Gastroesophageal sphincter (tissue), 4 donors: ENCODE data around the gene WDFY3. TPM values are rescaled to one million over a fixed set of nuclear protein-coding genes. Genes with fewer than 3 reads are reported as not detected.

Source experiments
- ATAC-seq: fragments of 150-250 bp; one replicate; pipeline ENCODE4 v1.9.1; 2016; ENCODE audit warnings: mild to moderate bottlenecking, moderate library complexity
- H3K27ac ChIP-seq, 4 donors: fragments of 200-600 bp; sonication (generic) in 3 of 4; 1 replicate in 3 of 4; 2 replicates in 1 of 4; pipeline ENCODE4 v1.5.1; 2016 to 2019
- H3K27me3 ChIP-seq: fragments of 200-600 bp; sonication (generic); one replicate; pipeline ENCODE4 v1.5.1; 2019
- H3K36me3 ChIP-seq, 2 donors: fragments of 200-600 bp; sonication (generic); one replicate each; pipeline ENCODE4 v1.5.1; 2019; ENCODE audit warnings: control low read depth in 1 of 2
- H3K4me1 ChIP-seq, 3 donors: fragments of 200-600 bp; sonication (generic); 1 replicate in 2 of 3; 2 replicates in 1 of 3; pipeline ENCODE4 v1.5.1; 2016 to 2019; ENCODE audit warnings: control low read depth in 2 of 3
- H3K4me3 ChIP-seq, 2 donors: fragments of 200-600 bp; sonication (generic); one replicate each; pipeline ENCODE4 v1.5.1; 2019; ENCODE audit warnings: mild to moderate bottlenecking in 1 of 2, moderate library complexity in 1 of 2
- H3K9me3 ChIP-seq, 3 donors: fragments of 200-600 bp; sonication (generic); one replicate each; pipeline ENCODE4 v1.5.1; 2017 to 2019; ENCODE audit warnings: control low read depth in 2 of 3
- EP300 ChIP-seq: sonication (generic); formaldehyde crosslinking; IDR thresholded peaks from one replicate; pipeline ENCODE4 v1.6.1; 2017; ENCODE audit warnings: antibody characterized with exemption, mild to moderate bottlenecking
- POLR2A ChIP-seq, 2 donors: fragments of 450-650 bp; IDR thresholded peaks; one replicate each; pipeline ENCODE4 v1.6.1; 2017; ENCODE audit warnings: antibody characterized with exemption in 2 of 2, mild to moderate bottlenecking in 2 of 2, moderate library complexity in 1 of 2
- POLR2AphosphoS5 ChIP-seq: sonication (generic); formaldehyde crosslinking; IDR thresholded peaks from one replicate; pipeline ENCODE4 v1.6.1; 2017; ENCODE audit warnings: antibody characterized with exemption
- WGBS, 2 donors: methylation state at CpG; one replicate each; pipeline ENCODE4 v1.1.5; 2018; ENCODE audit warnings: low coverage in 1 of 2; 5-methylcytosine and 5-hydroxymethylcytosine counted together
- total RNA-seq, 4 donors: library from RNA; depleted of rRNA; stranded (reverse); fragments of >200 nt; gene quantifications; one replicate each; pipeline ENCODE4 v1.1.0, GENCODE V29; 2016
- TF ChIP-seq, protein P1 (sequence below), 4 experiments: fragments of 200-600 bp in 2 of 4; fragments of 450-650 bp in 2 of 4; sonication (generic) in 1 of 4; IDR thresholded peaks; one replicate each; pipeline ENCODE4 v1.5.1; 2017 to 2019; ENCODE audit warnings: antibody characterized with exemption in 4 of 4, mild to moderate bottlenecking in 2 of 4, moderate library complexity in 2 of 4

The WDFY3 gene
- total RNA-seq, 4 donors from 2014 or later, result 76.7 to 140 (median 90.1) TPM

DNA sequence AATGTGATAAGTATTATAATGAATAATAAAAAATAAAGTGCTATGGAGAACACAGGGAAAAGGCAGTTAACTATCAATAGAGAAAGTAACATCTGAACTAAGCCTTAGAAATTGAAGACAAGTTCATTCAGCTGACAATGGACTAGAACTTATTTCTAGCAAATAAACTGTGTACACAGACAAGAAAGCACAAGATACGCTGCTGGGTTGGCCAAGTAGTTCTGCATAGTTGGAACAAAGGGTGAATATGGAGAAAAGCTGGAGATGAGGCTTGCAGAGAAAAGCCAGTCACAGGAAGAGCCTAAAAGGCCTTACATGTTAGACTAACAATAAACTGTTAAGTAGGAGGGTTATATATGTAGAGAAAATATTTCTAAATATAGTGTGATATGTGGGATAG is 71.2 kb downstream of the WDFY3 start:
- no peak for ATAC-seq
- Histone ChIP-seq H3K4me1 (peaks cover 0 to 8% (median 0%) of the 10 kb centered on the region in 3 donors), H3K4me3 (no peak overlapping the region), H3K27ac (no peak overlapping the region), H3K36me3 (peaks cover 0 to 22% of the 10 kb centered on the region in 2 donors), H3K9me3 (no peaks in the 10 kb centered on the region), H3K27me3 (no peaks in the 10 kb centered on the region)
- 89 to 100% methylated on average over 1 of the region's 1 CpG for WGBS, 2 donors
- TF ChIP-seq EP300, result no peak
- TF ChIP-seq, protein P1, sequence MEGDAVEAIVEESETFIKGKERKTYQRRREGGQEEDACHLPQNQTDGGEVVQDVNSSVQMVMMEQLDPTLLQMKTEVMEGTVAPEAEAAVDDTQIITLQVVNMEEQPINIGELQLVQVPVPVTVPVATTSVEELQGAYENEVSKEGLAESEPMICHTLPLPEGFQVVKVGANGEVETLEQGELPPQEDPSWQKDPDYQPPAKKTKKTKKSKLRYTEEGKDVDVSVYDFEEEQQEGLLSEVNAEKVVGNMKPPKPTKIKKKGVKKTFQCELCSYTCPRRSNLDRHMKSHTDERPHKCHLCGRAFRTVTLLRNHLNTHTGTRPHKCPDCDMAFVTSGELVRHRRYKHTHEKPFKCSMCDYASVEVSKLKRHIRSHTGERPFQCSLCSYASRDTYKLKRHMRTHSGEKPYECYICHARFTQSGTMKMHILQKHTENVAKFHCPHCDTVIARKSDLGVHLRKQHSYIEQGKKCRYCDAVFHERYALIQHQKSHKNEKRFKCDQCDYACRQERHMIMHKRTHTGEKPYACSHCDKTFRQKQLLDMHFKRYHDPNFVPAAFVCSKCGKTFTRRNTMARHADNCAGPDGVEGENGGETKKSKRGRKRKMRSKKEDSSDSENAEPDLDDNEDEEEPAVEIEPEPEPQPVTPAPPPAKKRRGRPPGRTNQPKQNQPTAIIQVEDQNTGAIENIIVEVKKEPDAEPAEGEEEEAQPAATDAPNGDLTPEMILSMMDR (IDR thresholded peaks at IDR 0.05), result no peak
- TF ChIP-seq POLR2AphosphoS5, result no peak
- no peak for TF ChIP-seq POLR2A (IDR thresholded peaks at IDR 0.05)

DNA sequence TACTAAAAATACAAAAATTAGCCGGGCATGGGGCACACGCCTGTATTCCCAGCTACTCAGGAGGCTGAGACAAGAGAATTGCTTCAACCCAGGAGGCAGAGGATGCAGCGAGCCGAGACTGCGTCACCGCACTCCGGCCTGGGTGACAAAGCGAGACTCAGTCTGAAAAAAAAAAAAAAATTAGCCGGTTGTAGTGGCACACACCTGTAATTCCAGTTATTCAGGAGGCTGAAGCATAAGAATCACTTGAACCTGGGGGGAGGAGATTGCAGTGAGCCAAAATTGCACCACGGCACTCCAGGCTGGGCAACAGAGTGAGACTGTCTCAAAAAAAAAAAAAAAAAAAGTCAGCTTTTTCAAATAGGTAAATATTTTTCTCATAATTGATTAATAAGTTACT is 71.9 kb downstream of the WDFY3 start:
- Histone ChIP-seq H3K9me3 (no peaks in the 10 kb centered on the region), H3K4me1 (peaks cover 0 to 8% (median 0%) of the 10 kb centered on the region in 3 donors), H3K36me3 (peaks cover 0 to 26% of the 10 kb centered on the region in 2 donors), H3K4me3 (no peak overlapping the region), H3K27ac (no peak overlapping the region), H3K27me3 (no peaks in the 10 kb centered on the region)
- TF ChIP-seq POLR2AphosphoS5, result no peak
- TF ChIP-seq POLR2A (IDR thresholded peaks at IDR 0.05), result no peak
- no peak for TF ChIP-seq EP300
- TF ChIP-seq, protein P1 (IDR thresholded peaks at IDR 0.05), result no peak
- 93 to 100% methylated on average over 2 to 9 of the region's 10 CpGs for WGBS, 2 donors
- no peak for ATAC-seq

DNA sequence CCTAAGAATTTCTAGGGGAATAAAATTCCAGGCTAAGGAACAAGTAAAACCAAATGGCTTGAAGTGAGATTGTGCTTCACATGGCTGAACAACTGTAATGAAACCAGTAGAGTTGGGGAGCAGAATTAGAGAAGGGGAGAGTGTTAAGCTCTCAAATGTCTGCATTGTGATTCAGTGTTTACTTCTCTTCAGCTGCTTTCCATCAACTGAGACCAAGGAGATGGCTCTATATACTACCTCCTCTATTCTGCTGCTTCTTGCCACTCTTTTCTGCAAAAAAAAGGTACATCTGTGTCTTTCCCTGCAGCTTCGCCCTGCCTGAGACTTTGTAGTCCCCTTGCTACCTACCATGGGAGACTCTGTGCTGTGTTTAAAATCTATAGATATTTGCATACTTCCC is 73.5 kb downstream of the WDFY3 start:
- H3K27ac ChIP-seq, result no peak overlapping the region
- H3K4me3 ChIP-seq, result no peak overlapping the region
- ATAC-seq, result no peak
- WGBS, 2 donors, result 71 to 83% methylated on average over 1 of the region's 1 CpG
- peaks cover 0 to 8% (median 0%) of the 10 kb centered on the region in 3 donors for H3K4me1 ChIP-seq
- peaks cover 0 to 26% of the 10 kb centered on the region in 2 donors for H3K36me3 ChIP-seq
- H3K9me3 ChIP-seq, result no peaks in the 10 kb centered on the region
- TF ChIP-seq, protein P1 (IDR thresholded peaks at IDR 0.05), result no peak
- TF ChIP-seq EP300, result no peak
- TF ChIP-seq POLR2A (IDR thresholded peaks at IDR 0.05), result no peak
- no peak for TF ChIP-seq POLR2AphosphoS5
- no peaks in the 10 kb centered on the region for H3K27me3 ChIP-seq

DNA sequence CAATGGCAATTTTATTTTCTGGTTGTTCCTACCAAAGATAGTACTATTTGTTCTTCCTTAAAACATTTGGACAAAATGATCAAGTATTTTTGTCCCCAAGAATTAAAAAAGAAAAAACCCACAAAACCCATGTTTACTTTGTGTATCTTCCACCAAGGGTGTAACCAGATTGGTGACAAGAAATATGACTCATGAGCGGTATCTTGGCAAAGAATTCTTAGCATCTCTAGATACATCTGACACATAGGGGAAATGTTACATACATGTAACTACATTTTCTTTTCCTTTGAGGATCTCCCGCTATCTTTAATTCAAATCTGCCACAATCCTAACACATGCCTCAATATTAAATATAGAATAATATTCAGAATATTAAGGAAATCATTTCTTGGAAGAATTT is 78.7 kb downstream of the WDFY3 start:
- TF ChIP-seq, protein P1 (IDR thresholded peaks at IDR 0.05), result no peak
- TF ChIP-seq EP300, result no peak
- no peak for TF ChIP-seq POLR2A (IDR thresholded peaks at IDR 0.05)
- peaks cover 0 to 10% of the 10 kb centered on the region in 2 donors for H3K36me3 ChIP-seq
- H3K27me3 ChIP-seq, result no peaks in the 10 kb centered on the region
- H3K4me1 ChIP-seq, result peaks cover 0 to 12% (median 0%) of the 10 kb centered on the region in 3 donors
- no peak overlapping the region for H3K4me3 ChIP-seq
- no peak for ATAC-seq
- H3K27ac ChIP-seq, result peak overlapping the region in 1 of 4 donors; percentile 9
- 77 to 100% methylated on average over 2 of the region's 2 CpGs for WGBS, 2 donors
- no peaks in the 10 kb centered on the region for H3K9me3 ChIP-seq

DNA sequence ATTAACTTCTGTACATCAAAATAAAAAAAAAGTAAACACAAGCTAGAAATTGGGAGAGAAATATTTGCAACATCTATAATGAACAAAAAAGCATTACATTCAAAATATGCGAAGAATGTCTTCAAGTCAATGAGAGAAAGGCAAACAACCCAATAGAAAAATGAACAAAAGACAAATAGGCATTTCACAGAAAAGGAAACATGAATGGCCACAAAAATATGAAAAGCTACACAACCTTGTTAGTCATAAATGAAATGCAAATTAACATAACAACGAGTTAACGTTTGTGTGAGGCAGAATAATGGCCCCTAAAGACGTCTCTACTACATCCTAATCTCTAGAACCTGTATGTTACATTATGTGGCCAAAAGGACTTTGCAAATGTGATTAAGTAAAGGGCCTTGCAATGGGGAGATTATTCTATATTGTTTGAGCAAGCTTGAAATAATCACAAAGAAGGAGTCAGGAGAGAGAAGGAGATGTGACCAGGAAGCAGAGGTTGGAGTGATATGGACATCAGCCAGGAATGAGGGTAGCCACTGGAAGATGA is 86.8 kb downstream of the WDFY3 start:
- Histone ChIP-seq H3K9me3 (no peaks in the 10 kb centered on the region), H3K27ac (no peak overlapping the region), H3K36me3 (no peaks in the 10 kb centered on the region), H3K4me3 (no peak overlapping the region), H3K27me3 (no peaks in the 10 kb centered on the region), H3K4me1 (no peaks in the 10 kb centered on the region)
- WGBS, 2 donors, result 86 to 92% methylated on average over 4 of the region's 4 CpGs
- TF ChIP-seq EP300, result no peak
- no peak for TF ChIP-seq POLR2A (IDR thresholded peaks at IDR 0.05)
- TF ChIP-seq, protein P1 (IDR thresholded peaks at IDR 0.05), result no peak
- no peak for TF ChIP-seq POLR2AphosphoS5
- ATAC-seq, result no peak
